Measurements from ENCODE around the gene MRPL24. TPM values are rescaled to one million over a fixed set of nuclear protein-coding genes. Genes with fewer than 3 reads are reported as not detected.

The MRPL24 gene
- total and polyA plus RNA-seq, 10 of the 15 experiments (the other 5 are each of a cell fraction or from before 2014, with no cell fraction given) = 87.4 to 269 (median 134) TPM

GRCh38 chr1:156767879-156768604 is 27.2 kb upstream of the MRPL24 start:
- no peaks in the 10 kb centered on the region for H3K4me1 ChIP-seq (ENCODE audit: control insufficient read depth, insufficient read depth, low read length)

More at GRCh38 chr1:156767879-156768604, 27.2 kb upstream of the MRPL24 start:
- Histone ChIP-seq H3K4me3 (peak overlapping the region; percentile 92), H2AFZ (ENCODE audit: control insufficient read depth, low read depth, low read length) (no peak overlapping the region; the same call in 1 of the 2 replicates), H3K36me3 (ENCODE audit: control insufficient read depth in 2 of 2, insufficient read depth in 2 of 2, low read length in 1 of 2) (peaks cover 0 to 11% of the 10 kb centered on the region in 2 experiments; a peak in 2 of 4 replicates), H4K20me1 (ENCODE audit: control insufficient read depth, insufficient read depth) (no peaks in the 10 kb centered on the region), H3K9ac (ENCODE audit: control insufficient read depth, insufficient read depth, low read length) (peak overlapping the region; percentile 92), H3K4me2 (ENCODE audit: control insufficient read depth, insufficient read depth) (peak overlapping the region; percentile 73), H3K79me2 (ENCODE audit: control insufficient read depth, insufficient read depth, low read length) (peaks cover 63% of the 10 kb centered on the region), H3K27me3 (replicated peaks in 1 of 2; ENCODE audit: control insufficient read depth in 2 of 2, insufficient read depth in 2 of 2, low read length in 1 of 2) (no peaks in the 10 kb centered on the region), H3K27ac (ENCODE audit: control insufficient read depth, insufficient read depth) (peak overlapping the region; percentile 87), H3K9me3 (replicated peaks; ENCODE audit: control insufficient read depth, insufficient read depth, low read length) (no peaks in the 10 kb centered on the region)
- TF ChIP-seq KDM1A (IDR thresholded peaks at IDR 0.05; ENCODE audit: borderline replicate concordance) (no peak), EGR1 (IDR thresholded peaks at IDR 0.05; ENCODE audit: borderline replicate concordance in 1 of 2, low read depth in 2 of 2, low read length in 2 of 2) (peak in 1 of 2 experiments; percentile 82; a peak in 2 of 3 replicates), WRNIP1 (IDR thresholded peaks at IDR 0.05; ENCODE audit: borderline replicate concordance, low read depth, low read length) (no peak), MXI1 (IDR thresholded peaks at IDR 0.05; ENCODE audit: low read depth, low read length) (no peak; the same call in 1 of the 2 replicates), RAD51 (IDR thresholded peaks at IDR 0.05) (peak; percentile 18; the same call in 1 of the 2 replicates), RUNX3 (IDR thresholded peaks at IDR 0.05; ENCODE audit: low read length) (0 out of 2 replicates have a peak, but pooled peaks have one; percentile 23), TCF3 (IDR thresholded peaks at IDR 0.05; ENCODE audit: borderline replicate concordance, insufficient read depth, low read depth, low read length) (no peak), SUZ12 (IDR thresholded peaks at IDR 0.05; ENCODE audit: unreplicated experiment) (no peak), RELA (IDR thresholded peaks at IDR 0.05; ENCODE audit: borderline replicate concordance, partially characterized antibody) (no peak), HDGF (IDR thresholded peaks at IDR 0.05) (0 out of 2 replicates have a peak, but pooled peaks have one; percentile 10)
- TF ChIP-seq, protein P1, sequence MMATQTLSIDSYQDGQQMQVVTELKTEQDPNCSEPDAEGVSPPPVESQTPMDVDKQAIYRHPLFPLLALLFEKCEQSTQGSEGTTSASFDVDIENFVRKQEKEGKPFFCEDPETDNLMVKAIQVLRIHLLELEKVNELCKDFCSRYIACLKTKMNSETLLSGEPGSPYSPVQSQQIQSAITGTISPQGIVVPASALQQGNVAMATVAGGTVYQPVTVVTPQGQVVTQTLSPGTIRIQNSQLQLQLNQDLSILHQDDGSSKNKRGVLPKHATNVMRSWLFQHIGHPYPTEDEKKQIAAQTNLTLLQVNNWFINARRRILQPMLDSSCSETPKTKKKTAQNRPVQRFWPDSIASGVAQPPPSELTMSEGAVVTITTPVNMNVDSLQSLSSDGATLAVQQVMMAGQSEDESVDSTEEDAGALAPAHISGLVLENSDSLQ (IDR thresholded peaks at IDR 0.05) = peak; percentile 21; the same call in 1 of the 2 replicates
- TF ChIP-seq, protein P2, sequence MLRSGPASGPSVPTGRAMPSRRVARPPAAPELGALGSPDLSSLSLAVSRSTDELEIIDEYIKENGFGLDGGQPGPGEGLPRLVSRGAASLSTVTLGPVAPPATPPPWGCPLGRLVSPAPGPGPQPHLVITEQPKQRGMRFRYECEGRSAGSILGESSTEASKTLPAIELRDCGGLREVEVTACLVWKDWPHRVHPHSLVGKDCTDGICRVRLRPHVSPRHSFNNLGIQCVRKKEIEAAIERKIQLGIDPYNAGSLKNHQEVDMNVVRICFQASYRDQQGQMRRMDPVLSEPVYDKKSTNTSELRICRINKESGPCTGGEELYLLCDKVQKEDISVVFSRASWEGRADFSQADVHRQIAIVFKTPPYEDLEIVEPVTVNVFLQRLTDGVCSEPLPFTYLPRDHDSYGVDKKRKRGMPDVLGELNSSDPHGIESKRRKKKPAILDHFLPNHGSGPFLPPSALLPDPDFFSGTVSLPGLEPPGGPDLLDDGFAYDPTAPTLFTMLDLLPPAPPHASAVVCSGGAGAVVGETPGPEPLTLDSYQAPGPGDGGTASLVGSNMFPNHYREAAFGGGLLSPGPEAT (IDR thresholded peaks at IDR 0.05; ENCODE audit: low read depth) = no peak
- TF ChIP-seq, protein P3, sequence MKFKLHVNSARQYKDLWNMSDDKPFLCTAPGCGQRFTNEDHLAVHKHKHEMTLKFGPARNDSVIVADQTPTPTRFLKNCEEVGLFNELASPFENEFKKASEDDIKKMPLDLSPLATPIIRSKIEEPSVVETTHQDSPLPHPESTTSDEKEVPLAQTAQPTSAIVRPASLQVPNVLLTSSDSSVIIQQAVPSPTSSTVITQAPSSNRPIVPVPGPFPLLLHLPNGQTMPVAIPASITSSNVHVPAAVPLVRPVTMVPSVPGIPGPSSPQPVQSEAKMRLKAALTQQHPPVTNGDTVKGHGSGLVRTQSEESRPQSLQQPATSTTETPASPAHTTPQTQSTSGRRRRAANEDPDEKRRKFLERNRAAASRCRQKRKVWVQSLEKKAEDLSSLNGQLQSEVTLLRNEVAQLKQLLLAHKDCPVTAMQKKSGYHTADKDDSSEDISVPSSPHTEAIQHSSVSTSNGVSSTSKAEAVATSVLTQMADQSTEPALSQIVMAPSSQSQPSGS (IDR thresholded peaks at IDR 0.05; ENCODE audit: low read length) = no peak
- ChIA-PET RAD21 (ENCODE audit: unreplicated experiment) (interaction anchor here (0.6 to 5.0 kb wide), 7 partner anchors 17 to 93 kb away, joined by 3 to 59 read pairs (median 6); partner anchors contain the start of genes HDGF, ISG20L2, METTL25B and MRPL24), SMC1A (ENCODE audit: uncharacterized antibody, unreplicated experiment) (interaction anchor here (0.8 to 11.8 kb wide), 9 partner anchors 12 to 129 kb away, joined by 3 to 108 read pairs (median 4); partner anchors contain the start of genes HDGF, ISG20L2, METTL25B and MRPL24), CTCF (interaction anchor here (1.0 to 9.6 kb wide), 13 partner anchors 9 to 122 kb away, joined by 3 to 152 read pairs (median 4); partner anchors contain the start of genes HDGF, ISG20L2, METTL25B and MRPL24), POLR2A (interaction anchor here (0.6 to 6.9 kb wide), 8 partner anchors 12 to 107 kb away, joined by 3 to 71 read pairs (median 6); partner anchors contain the start of genes HDGF, ISG20L2, METTL25B and MRPL24)
- FAIRE-seq (no peak), DNase-seq (ENCODE audit: low read depth, low spot score) (no peak), ATAC-seq (peak; percentile 20)
- in situ Hi-C loops (cut with MboI) = no loop called here
- intact Hi-C loops (cut with micrococcal nuclease; ENCODE audit: unreplicated experiment) = loop anchor here (1.0 to 5.0 kb wide), 4 partner anchors 17 to 266 kb away; partner anchors contain the start of genes HDGF, ISG20L2, MEF2D and METTL25B
- no TSS peak for BruUV-seq (replicated peaks)
- WGBS (ENCODE audit: insufficient coverage, insufficient replicate concordance, low lambda C conversion rate, missing lambda C conversion rate) = 1% methylated on average over 24 of the region's 31 CpGs
